Right ventricle myocardium superior (tissue), 1 donor: Measurements from ENCODE around the gene RSKR. TPM values are rescaled to one million over a fixed set of nuclear protein-coding genes. Genes with fewer than 3 reads are reported as not detected.
"Not testable (repeated sequence)": the region's sequence is repeated elsewhere in the genome, so short reads cannot be mapped to it uniquely, and the experiment has no call there.

ENCODE experiments used
- ATAC-seq: fragments of 200-7000 bp; cut with Tn5 transposase; one replicate; pipeline ENCODE4 v1.9.1; 2020; ENCODE audit warnings: mild to moderate bottlenecking; ENCODE audit not compliant: poor library complexity
- DNase-seq: peaks from one replicate; pipeline ENCODE4 v3.0.0-alpha.2; 2020
- intact Hi-C: fragments of 100-400 bp; cut with DNase I; formaldehyde crosslinking; loops from one replicate; pipeline ENCODE4 v1.11.2; 2022
- total RNA-seq: library from RNA; stranded (reverse); fragmentation: NEBNext Ultra II Directional; extraction: Animal tissue kit (Norgen Biotek cat#: 25700); gene quantifications from one replicate; pipeline ENCODE4 v1.2.1, GENCODE V29; 2021
- donor health status: DM: no; HTN: yes; CAD: no; lungs with severe emphysema.

RSKR gene
- total RNA-seq, 1 donor from 2014 or later: 4.8 TPM

GRCh38 chr17:28626818-28627217, 12.8 kb upstream of the RSKR start:
- ATAC-seq: no peak

GRCh38 chr17:28624148-28624547, 10.2 kb upstream of the RSKR start:
- intact Hi-C loops: no loop called here
- DNase-seq (no peak), ATAC-seq (peak; percentile 25)

More at GRCh38 chr17:28626818-28627217, 12.8 kb upstream of the RSKR start:
- no peak for DNase-seq
- intact Hi-C loops: no loop called here

- ATAC-seq (peak; percentile 72), DNase-seq (peak; percentile 47)
Observed at GRCh38 chr17:28623696-28624095, 9.7 kb upstream of the RSKR start.

GRCh38 chr17:28622186-28622585, 8.2 kb upstream of the RSKR start:
- no peak for ATAC-seq
- intact Hi-C loops: no loop called here
- DNase-seq: no peak

More at GRCh38 chr17:28623696-28624095, 9.7 kb upstream of the RSKR start:
- intact Hi-C loops: no loop called here

- ATAC-seq (no peak), DNase-seq (no peak)
- intact Hi-C loops: no loop called here
Observed at GRCh38 chr17:28620010-28620409, 6.0 kb upstream of the RSKR start.

- intact Hi-C loops: no loop called here
- DNase-seq: no peak
- ATAC-seq: no peak
Observed at GRCh38 chr17:28618464-28618863, 4.5 kb upstream of the RSKR start.

GRCh38 chr17:28616281-28616680, 2.3 kb upstream of the RSKR start:
- intact Hi-C loops: no loop called here
- DNase-seq: no peak
- no peak for ATAC-seq

GRCh38 chr17:28615260-28615940, 1.4 kb upstream of the RSKR start:
- intact Hi-C loops: no loop called here
- DNase-seq (no peak), ATAC-seq (no peak)

- DNase-seq: no peak
- ATAC-seq: peak; percentile 66
- intact Hi-C loops: loop anchor here (5.0 kb wide), 2 partner anchors 66 to 116 kb away; no protein-coding TSS in a partner anchor
Observed at GRCh38 chr17:28612936-28613872, 781 bp downstream of the RSKR start.

GRCh38 chr17:28612531-28612930, 1.5 kb downstream of the RSKR start:
- no peak for ATAC-seq
- DNase-seq: no peak
- intact Hi-C loops: loop anchor here (5.0 kb wide), 2 partner anchors 65 to 115 kb away; no protein-coding TSS in a partner anchor

- intact Hi-C loops: loop anchor here (5.0 kb wide), 2 partner anchors 63 to 113 kb away; no protein-coding TSS in a partner anchor
- no peak for ATAC-seq
Observed at GRCh38 chr17:28610376-28610775, 3.6 kb downstream of the RSKR start.

GRCh38 chr17:28604031-28604430, 10.0 kb downstream of the RSKR start:
- intact Hi-C loops, DNase-seq, ATAC-seq: not testable (repeated sequence)

More at GRCh38 chr17:28610376-28610775, 3.6 kb downstream of the RSKR start:
- DNase-seq: no peak

GRCh38 chr17:28599311-28600184, 14.4 kb downstream of the RSKR start:
- intact Hi-C loops: no loop called here
- peak; percentile 68 for ATAC-seq
- DNase-seq: peak; percentile 65

- ATAC-seq: peak; percentile 100
- intact Hi-C loops: no loop called here
Observed at GRCh38 chr17:28598799-28599310, 15.1 kb downstream of the RSKR start, which contains the start of gene SPAG5. SPAG5 (minus strand) TSS chr17:28599025; CDS start chr17:28598946, 79 bp downstream.

GRCh38 chr17:28598389-28598788, 15.6 kb downstream of the RSKR start:
- intact Hi-C loops: no loop called here

More at GRCh38 chr17:28598799-28599310, 15.1 kb downstream of the RSKR start, which contains the start of gene SPAG5:
- DNase-seq: peak; percentile 96

GRCh38 chr17:28597606-28598383, 16.2 kb downstream of the RSKR start:
- DNase-seq (no peak), ATAC-seq (no peak)
- intact Hi-C loops: no loop called here

More at GRCh38 chr17:28598389-28598788, 15.6 kb downstream of the RSKR start:
- DNase-seq (no peak), ATAC-seq (no peak)

- ATAC-seq: no peak
- intact Hi-C loops: loop anchor here (5.0 kb wide), 1 partner anchor 40 kb away; the partner anchor contains the start of gene UNC119
Observed at GRCh38 chr17:28592260-28592659, 21.7 kb downstream of the RSKR start.

More at GRCh38 chr17:28592260-28592659, 21.7 kb downstream of the RSKR start:
- no peak for DNase-seq
